ENCODE results near the gene WTAP. TPM values are rescaled to one million over a fixed set of nuclear protein-coding genes. Genes with fewer than 3 reads are reported as not detected.
A peak's percentile ranks its signal among the peaks of the same experiment; 100 is the strongest.
"Not testable (repeated sequence)": the region's sequence is repeated elsewhere in the genome, so short reads cannot be mapped to it uniquely, and the experiment has no call there.

Gene WTAP
- total RNA-seq, 4 donors from 2014 or later: 32.6 to 119 (median 88.1) TPM

DNA sequence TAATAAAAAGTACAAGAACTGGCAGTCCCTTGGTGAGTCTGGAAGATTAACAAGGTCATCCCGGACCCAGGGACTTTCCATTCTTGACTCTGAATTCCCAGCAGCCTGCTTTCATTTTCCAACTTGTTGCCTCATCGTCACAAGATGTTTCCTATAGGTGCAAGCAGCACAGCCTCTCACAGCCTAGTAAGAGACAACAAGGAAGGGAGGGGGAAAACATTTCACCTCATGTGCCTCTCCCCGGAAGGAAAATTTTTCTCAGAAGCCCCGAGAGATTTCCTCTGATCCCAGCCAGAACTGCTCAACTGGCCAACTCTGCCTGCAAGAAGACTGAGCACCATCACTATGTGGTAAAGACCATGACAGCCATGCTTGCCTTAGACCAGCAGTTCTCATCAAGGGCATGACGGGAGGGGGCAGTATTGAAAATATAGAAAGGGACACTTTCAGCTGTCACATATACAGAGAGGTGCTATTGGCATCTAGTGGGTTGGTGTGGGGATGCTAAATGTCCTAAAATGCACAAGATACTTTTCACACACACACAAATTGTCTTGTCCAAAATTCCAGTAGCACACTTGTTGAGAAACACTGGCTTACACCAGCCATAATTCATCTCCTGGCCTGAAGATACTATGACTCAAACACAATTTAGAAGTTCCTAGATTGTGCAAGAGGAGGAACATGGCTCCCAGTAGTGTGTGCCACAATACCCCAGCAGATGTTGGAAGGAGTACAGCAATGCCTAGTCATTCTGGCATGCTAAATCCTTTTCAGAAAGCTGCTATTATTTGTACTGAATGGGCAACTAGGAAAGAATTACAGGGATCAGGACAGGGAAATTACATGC, 10.8 kb upstream of the WTAP start:
- Histone ChIP-seq H3K36me3 (no peaks in the 10 kb centered on the region), H3K4me1 (peaks cover 15 to 33% (median 20%) of the 10 kb centered on the region in 4 donors), H3K27ac (peak overlapping the region; percentile 74 to 78 (median 76)), H3K9me3 (no peaks in the 10 kb centered on the region), H3K27me3 (no peaks in the 10 kb centered on the region), H3K4me3 (no peak overlapping the region)
- DNase-seq: no peak
- intact Hi-C loops (cut with DNase I; ENCODE audit: low total_unique reads) (no loop called here), in situ Hi-C loops (cut with MboI; ENCODE audit: low pct_ligation_motif_present in 1 of 4, low pct_unique_long_range_greater_than_20kb in 1 of 4, low sequenced_read_pairs in 3 of 4) (no loop called here)
- 60% methylated on average over 5 of the region's 5 CpGs; no CpG with 5 or more reads in 1 of the 2 donors for WGBS, 2 donors (ENCODE audit: low coverage in 1 of 2)
- TF ChIP-seq EP300 (IDR thresholded peaks at IDR 0.05; ENCODE audit: low read depth) (peak; percentile 84), POLR2AphosphoS5 (IDR thresholded peaks at IDR 0.05) (peak; percentile 67 to 87 (median 82)), POLR2A (IDR thresholded peaks at IDR 0.05) (no peak)
- TF ChIP-seq, protein P1, sequence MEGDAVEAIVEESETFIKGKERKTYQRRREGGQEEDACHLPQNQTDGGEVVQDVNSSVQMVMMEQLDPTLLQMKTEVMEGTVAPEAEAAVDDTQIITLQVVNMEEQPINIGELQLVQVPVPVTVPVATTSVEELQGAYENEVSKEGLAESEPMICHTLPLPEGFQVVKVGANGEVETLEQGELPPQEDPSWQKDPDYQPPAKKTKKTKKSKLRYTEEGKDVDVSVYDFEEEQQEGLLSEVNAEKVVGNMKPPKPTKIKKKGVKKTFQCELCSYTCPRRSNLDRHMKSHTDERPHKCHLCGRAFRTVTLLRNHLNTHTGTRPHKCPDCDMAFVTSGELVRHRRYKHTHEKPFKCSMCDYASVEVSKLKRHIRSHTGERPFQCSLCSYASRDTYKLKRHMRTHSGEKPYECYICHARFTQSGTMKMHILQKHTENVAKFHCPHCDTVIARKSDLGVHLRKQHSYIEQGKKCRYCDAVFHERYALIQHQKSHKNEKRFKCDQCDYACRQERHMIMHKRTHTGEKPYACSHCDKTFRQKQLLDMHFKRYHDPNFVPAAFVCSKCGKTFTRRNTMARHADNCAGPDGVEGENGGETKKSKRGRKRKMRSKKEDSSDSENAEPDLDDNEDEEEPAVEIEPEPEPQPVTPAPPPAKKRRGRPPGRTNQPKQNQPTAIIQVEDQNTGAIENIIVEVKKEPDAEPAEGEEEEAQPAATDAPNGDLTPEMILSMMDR (IDR thresholded peaks at IDR 0.05): no peak

DNA sequence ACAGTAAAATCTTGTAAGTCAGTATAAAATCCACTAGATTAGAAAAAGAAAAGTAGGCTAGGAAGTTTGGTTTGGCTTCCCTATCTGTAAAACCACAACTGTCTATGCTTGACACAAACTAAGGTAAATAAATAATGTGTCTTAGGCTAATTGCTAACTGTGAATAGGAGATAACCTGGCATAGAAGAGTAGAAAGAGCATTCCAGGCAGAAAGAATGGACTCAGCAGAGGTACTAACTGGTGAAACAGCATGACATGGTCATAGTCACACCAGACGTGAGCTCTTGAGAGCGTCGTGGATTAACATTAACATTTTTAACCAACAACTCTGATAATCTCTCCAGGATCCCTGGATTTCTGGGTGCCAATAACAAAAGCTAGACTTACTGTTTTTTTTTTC, 8.7 kb upstream of the WTAP start:
- Histone ChIP-seq H3K4me3 (no peak overlapping the region), H3K27ac (no peak overlapping the region), H3K36me3 (no peaks in the 10 kb centered on the region), H3K27me3 (no peaks in the 10 kb centered on the region), H3K9me3 (no peaks in the 10 kb centered on the region), H3K4me1 (peaks cover 15 to 33% (median 20%) of the 10 kb centered on the region in 4 donors)
- DNase-seq: no peak
- intact Hi-C loops (cut with DNase I; ENCODE audit: low total_unique reads) (no loop called here), in situ Hi-C loops (cut with MboI; ENCODE audit: low pct_ligation_motif_present in 1 of 4, low pct_unique_long_range_greater_than_20kb in 1 of 4, low sequenced_read_pairs in 3 of 4) (no loop called here)
- WGBS, 2 donors (ENCODE audit: low coverage in 1 of 2): 70 to 91% methylated on average over 3 of the region's 3 CpGs
- TF ChIP-seq EP300 (IDR thresholded peaks at IDR 0.05; ENCODE audit: low read depth) (no peak), POLR2AphosphoS5 (IDR thresholded peaks at IDR 0.05) (no peak), POLR2A (IDR thresholded peaks at IDR 0.05) (no peak)

DNA sequence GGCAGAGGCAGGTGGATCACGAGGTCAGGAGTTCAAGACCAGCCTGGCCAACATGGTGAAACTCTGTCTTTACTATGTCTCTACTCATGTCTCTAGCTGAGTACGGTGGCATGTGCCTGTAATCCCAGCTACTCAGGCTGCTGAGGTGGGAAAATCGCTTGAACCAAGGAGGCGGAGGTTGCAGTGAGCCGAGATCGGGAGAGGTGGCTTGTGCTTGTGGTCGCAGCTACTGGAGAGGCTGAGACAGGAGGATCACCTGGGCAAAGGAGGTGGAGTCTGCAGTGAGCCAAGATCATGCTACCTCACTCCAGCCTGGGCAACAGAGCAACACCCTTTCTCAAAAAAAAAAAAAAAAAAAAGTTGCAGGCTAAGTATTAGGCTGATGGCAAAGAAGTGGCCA, 8.0 kb upstream of the WTAP start:
- TF ChIP-seq, protein P1 (IDR thresholded peaks at IDR 0.05): no peak
- TF ChIP-seq POLR2AphosphoS5 (IDR thresholded peaks at IDR 0.05): no peak
- no peak for TF ChIP-seq EP300 (IDR thresholded peaks at IDR 0.05; ENCODE audit: low read depth)
- no peak for TF ChIP-seq POLR2A (IDR thresholded peaks at IDR 0.05)
- Histone ChIP-seq H3K4me1 (peaks cover 15 to 31% (median 18%) of the 10 kb centered on the region in 4 donors), H3K36me3 (no peaks in the 10 kb centered on the region), H3K4me3 (no peak overlapping the region), H3K27ac (no peak overlapping the region), H3K9me3 (no peaks in the 10 kb centered on the region), H3K27me3 (no peaks in the 10 kb centered on the region)
- intact Hi-C loops (cut with DNase I; ENCODE audit: low total_unique reads): no loop called here
- DNase-seq: no peak
- WGBS, 2 donors (ENCODE audit: low coverage in 1 of 2): 89 to 100% methylated on average over 4 to 7 of the region's 7 CpGs
- in situ Hi-C loops (cut with MboI; ENCODE audit: low pct_ligation_motif_present in 1 of 4, low pct_unique_long_range_greater_than_20kb in 1 of 4, low sequenced_read_pairs in 3 of 4): no loop called here

DNA sequence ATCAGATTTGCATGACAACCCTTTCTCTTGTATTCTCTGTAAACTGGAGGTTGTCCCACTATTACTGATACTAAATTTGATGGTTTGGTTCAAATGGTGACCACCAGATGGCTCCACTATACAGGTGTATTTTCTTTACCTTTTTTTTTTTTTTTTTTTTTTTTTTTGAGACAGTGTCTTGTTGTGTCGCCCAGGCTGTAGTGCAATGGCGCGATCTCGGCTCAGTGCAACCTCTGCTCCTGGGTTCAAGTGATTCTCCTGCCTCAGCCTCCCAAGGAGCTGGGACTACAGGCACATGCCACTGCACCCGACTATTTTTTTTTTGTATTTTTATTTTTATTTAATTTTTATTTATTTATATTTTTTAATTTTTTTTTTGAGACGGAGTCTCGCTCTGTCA, 6.6 kb upstream of the WTAP start:
- Histone ChIP-seq H3K27me3 (no peaks in the 10 kb centered on the region), H3K4me3 (no peak overlapping the region), H3K9me3 (no peaks in the 10 kb centered on the region), H3K4me1 (peaks cover 3 to 26% (median 10%) of the 10 kb centered on the region in 4 donors), H3K27ac (no peak overlapping the region), H3K36me3 (no peaks in the 10 kb centered on the region)
- TF ChIP-seq, protein P1 (IDR thresholded peaks at IDR 0.05): peak; percentile 32 to 63 (median 41)
- TF ChIP-seq POLR2AphosphoS5 (IDR thresholded peaks at IDR 0.05): no peak
- DNase-seq: no peak
- in situ Hi-C loops (cut with MboI; ENCODE audit: low pct_ligation_motif_present in 1 of 4, low pct_unique_long_range_greater_than_20kb in 1 of 4, low sequenced_read_pairs in 3 of 4) (no loop called here), intact Hi-C loops (cut with DNase I; ENCODE audit: low total_unique reads) (no loop called here)
- WGBS, 2 donors (ENCODE audit: low coverage in 1 of 2): 52% methylated on average over 7 of the region's 7 CpGs; no CpG with 5 or more reads in 1 of the 2 donors

DNA sequence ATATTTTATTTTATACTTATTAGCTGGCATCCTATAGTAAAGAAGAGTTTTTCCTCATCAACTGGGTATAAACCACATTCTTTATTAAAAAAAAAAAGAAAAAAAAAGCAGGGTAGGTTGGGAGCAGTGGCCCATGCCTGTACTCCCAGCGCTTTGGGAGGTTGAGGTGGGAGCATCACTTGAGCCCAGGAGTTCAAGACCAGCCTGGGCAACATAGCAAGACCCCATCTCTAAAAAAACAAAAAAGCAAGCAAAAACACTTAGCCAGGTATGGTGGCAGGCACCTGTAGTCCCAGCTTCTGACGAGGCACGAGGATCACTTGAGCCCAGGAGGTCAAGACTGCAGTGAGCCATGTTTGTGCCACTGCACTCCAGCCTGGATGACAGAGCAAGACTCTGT, 5.3 kb upstream of the WTAP start:
- H3K27ac ChIP-seq; H3K9me3 ChIP-seq; H3K27me3 ChIP-seq; DNase-seq; H3K4me3 ChIP-seq; in situ Hi-C loops (cut with MboI; ENCODE audit: low pct_ligation_motif_present in 1 of 4, low pct_unique_long_range_greater_than_20kb in 1 of 4, low sequenced_read_pairs in 3 of 4); intact Hi-C loops (cut with DNase I; ENCODE audit: low total_unique reads); H3K36me3 ChIP-seq: not testable (repeated sequence)
- WGBS, 2 donors (ENCODE audit: low coverage in 1 of 2): 96 to 97% methylated on average over 3 of the region's 3 CpGs
- H3K4me1 ChIP-seq: peaks cover 6 to 20% (median 7%) of the 10 kb centered on the region in 4 donors

Measured in transverse colon (tissue), 4 donors.